Measurements from ENCODE around the gene MRAS.
"Not testable (repeated sequence)": the region's sequence is repeated elsewhere in the genome, so short reads cannot be mapped to it uniquely, and the experiment has no call there.

MRAS gene

GRCh38 chr3:138375447-138375846, 27.1 kb downstream of the MRAS start:
- Histone ChIP-seq H2BK5ac (ENCODE audit: low read depth, low read length, poor library complexity, severe bottlenecking) (no peak overlapping the region), H2BK12ac (ENCODE audit: low read length in 2 of 2) (no peak overlapping the region), H4K8ac (ENCODE audit: low read length) (peak overlapping the region; percentile 64), H3K9ac (ENCODE audit: low read length) (no peak overlapping the region), H3K36me3 (ENCODE audit: control insufficient read depth in 1 of 2, insufficient read depth in 2 of 2, low read depth in 1 of 2, low read length in 2 of 2) (peaks cover 14 to 39% of the 10 kb centered on the region in 2 experiments), H3K14ac (ENCODE audit: low read length in 2 of 2) (no peak overlapping the region), H3K18ac (ENCODE audit: low read depth in 1 of 2, low read length in 2 of 2) (no peak overlapping the region), H4K91ac (ENCODE audit: low read length) (no peak overlapping the region), H3K27ac (ENCODE audit: low read length, poor library complexity, severe bottlenecking) (no peak overlapping the region), H2BK120ac (ENCODE audit: low read depth, low read length) (no peak overlapping the region), H2AFZ (ENCODE audit: low read depth, low read length) (no peak overlapping the region), H3K79me1 (replicated peaks; ENCODE audit: low read length, poor library complexity, severe bottlenecking) (peaks cover 16% of the 10 kb centered on the region), H3K9me3 (ENCODE audit: control insufficient read depth, low read length) (no peaks in the 10 kb centered on the region), H3K23ac (ENCODE audit: low read length in 2 of 2) (no peak overlapping the region), H3K4me1 (ENCODE audit: control insufficient read depth, insufficient read depth, low read depth, low read length) (no peaks in the 10 kb centered on the region), H3K4me3 (ENCODE audit: insufficient read depth in 1 of 2, low read depth in 1 of 2, low read length in 2 of 2) (no peak overlapping the region), H2BK15ac (ENCODE audit: low read depth, poor library complexity, severe bottlenecking) (no peak overlapping the region), H2AK5ac (ENCODE audit: low read length, severe bottlenecking) (no peak overlapping the region), H3K4me2 (ENCODE audit: low read length, poor library complexity, severe bottlenecking) (no peak overlapping the region), H3K27me3 (ENCODE audit: control insufficient read depth in 1 of 2, insufficient read depth in 1 of 2, low read length in 2 of 2) (no peaks in the 10 kb centered on the region), H3K4ac (ENCODE audit: low read depth in 1 of 2, low read length in 2 of 2) (no peak overlapping the region)
- DNase-seq = no peak
- WGBS = 85% methylated on average over 2 of the region's 4 CpGs

- Histone ChIP-seq H3K4me3 (ENCODE audit: insufficient read depth in 1 of 2, low read depth in 1 of 2, low read length in 2 of 2) (no peak overlapping the region), H3K36me3 (ENCODE audit: control insufficient read depth in 1 of 2, insufficient read depth in 2 of 2, low read depth in 1 of 2, low read length in 2 of 2) (peaks cover 14 to 39% of the 10 kb centered on the region in 2 experiments), H3K79me1 (replicated peaks; ENCODE audit: low read length, poor library complexity, severe bottlenecking) (peaks cover 10% of the 10 kb centered on the region), H3K27ac (ENCODE audit: low read length, poor library complexity, severe bottlenecking) (no peak overlapping the region), H2AFZ (ENCODE audit: low read depth, low read length) (no peak overlapping the region), H3K4ac (ENCODE audit: low read depth in 1 of 2, low read length in 2 of 2) (no peak overlapping the region), H4K8ac (ENCODE audit: low read length) (no peak overlapping the region), H2BK15ac (ENCODE audit: low read depth, poor library complexity, severe bottlenecking) (no peak overlapping the region), H4K91ac (ENCODE audit: low read length) (no peak overlapping the region), H3K9ac (ENCODE audit: low read length) (no peak overlapping the region), H2BK120ac (ENCODE audit: low read depth, low read length) (no peak overlapping the region), H3K4me2 (ENCODE audit: low read length, poor library complexity, severe bottlenecking) (no peak overlapping the region), H2AK5ac (ENCODE audit: low read length, severe bottlenecking) (no peak overlapping the region), H3K27me3 (ENCODE audit: control insufficient read depth in 1 of 2, insufficient read depth in 1 of 2, low read length in 2 of 2) (no peaks in the 10 kb centered on the region), H3K23ac (ENCODE audit: low read length in 2 of 2) (no peak overlapping the region), H3K14ac (ENCODE audit: low read length in 2 of 2) (no peak overlapping the region), H3K18ac (ENCODE audit: low read depth in 1 of 2, low read length in 2 of 2) (no peak overlapping the region), H2BK5ac (ENCODE audit: low read depth, low read length, poor library complexity, severe bottlenecking) (no peak overlapping the region), H2BK12ac (ENCODE audit: low read length in 2 of 2) (no peak overlapping the region), H3K9me3 (ENCODE audit: control insufficient read depth, low read length) (no peaks in the 10 kb centered on the region), H3K4me1 (ENCODE audit: control insufficient read depth, insufficient read depth, low read depth, low read length) (peaks cover 3% of the 10 kb centered on the region)
- DNase-seq = no peak
- 80% methylated on average over 1 of the region's 2 CpGs for WGBS
Observed at GRCh38 chr3:138376663-138377062, 28.3 kb downstream of the MRAS start.

GRCh38 chr3:138377212-138377611, 28.8 kb downstream of the MRAS start:
- H2BK5ac ChIP-seq (ENCODE audit: low read depth, low read length, poor library complexity, severe bottlenecking); H2BK12ac ChIP-seq (ENCODE audit: low read length in 2 of 2); H3K9ac ChIP-seq (ENCODE audit: low read length); H3K27me3 ChIP-seq (ENCODE audit: control insufficient read depth in 1 of 2, insufficient read depth in 1 of 2, low read length in 2 of 2); H3K79me1 ChIP-seq (replicated peaks; ENCODE audit: low read length, poor library complexity, severe bottlenecking); H3K4me2 ChIP-seq (ENCODE audit: low read length, poor library complexity, severe bottlenecking); H3K18ac ChIP-seq (ENCODE audit: low read depth in 1 of 2, low read length in 2 of 2); H3K14ac ChIP-seq (ENCODE audit: low read length in 2 of 2); H2BK120ac ChIP-seq (ENCODE audit: low read depth, low read length); H3K23ac ChIP-seq (ENCODE audit: low read length in 2 of 2); H4K91ac ChIP-seq (ENCODE audit: low read length); H3K4me1 ChIP-seq (ENCODE audit: control insufficient read depth, insufficient read depth, low read depth, low read length); DNase-seq; H2BK15ac ChIP-seq (ENCODE audit: low read depth, poor library complexity, severe bottlenecking); H3K27ac ChIP-seq (ENCODE audit: low read length, poor library complexity, severe bottlenecking); H3K4me3 ChIP-seq (ENCODE audit: insufficient read depth in 1 of 2, low read depth in 1 of 2, low read length in 2 of 2); H2AK5ac ChIP-seq (ENCODE audit: low read length, severe bottlenecking); H4K8ac ChIP-seq (ENCODE audit: low read length); H3K9me3 ChIP-seq (ENCODE audit: control insufficient read depth, low read length); H3K4ac ChIP-seq (ENCODE audit: low read depth in 1 of 2, low read length in 2 of 2); H2AFZ ChIP-seq (ENCODE audit: low read depth, low read length): not testable (repeated sequence)
- 94% methylated on average over 11 of the region's 11 CpGs for WGBS
- peaks cover 14 to 39% of the 10 kb centered on the region in 2 experiments for H3K36me3 ChIP-seq (ENCODE audit: control insufficient read depth in 1 of 2, insufficient read depth in 2 of 2, low read depth in 1 of 2, low read length in 2 of 2)

GRCh38 chr3:138377804-138378203, 29.4 kb downstream of the MRAS start:
- Histone ChIP-seq H2AK5ac (ENCODE audit: low read length, severe bottlenecking) (no peak overlapping the region), H3K4me3 (ENCODE audit: insufficient read depth in 1 of 2, low read depth in 1 of 2, low read length in 2 of 2) (no peak overlapping the region), H4K8ac (ENCODE audit: low read length) (no peak overlapping the region), H3K9ac (ENCODE audit: low read length) (no peak overlapping the region), H3K27me3 (ENCODE audit: control insufficient read depth in 1 of 2, insufficient read depth in 1 of 2, low read length in 2 of 2) (no peaks in the 10 kb centered on the region), H2BK5ac (ENCODE audit: low read depth, low read length, poor library complexity, severe bottlenecking) (no peak overlapping the region), H3K9me3 (ENCODE audit: control insufficient read depth, low read length) (no peaks in the 10 kb centered on the region), H2BK12ac (ENCODE audit: low read length in 2 of 2) (no peak overlapping the region), H4K91ac (ENCODE audit: low read length) (no peak overlapping the region), H2BK15ac (ENCODE audit: low read depth, poor library complexity, severe bottlenecking) (no peak overlapping the region), H3K4me2 (ENCODE audit: low read length, poor library complexity, severe bottlenecking) (no peak overlapping the region), H3K4me1 (ENCODE audit: control insufficient read depth, insufficient read depth, low read depth, low read length) (peaks cover 9% of the 10 kb centered on the region), H2AFZ (ENCODE audit: low read depth, low read length) (no peak overlapping the region), H3K36me3 (ENCODE audit: control insufficient read depth in 1 of 2, insufficient read depth in 2 of 2, low read depth in 1 of 2, low read length in 2 of 2) (peaks cover 16 to 39% of the 10 kb centered on the region in 2 experiments), H3K14ac (ENCODE audit: low read length in 2 of 2) (no peak overlapping the region), H3K23ac (ENCODE audit: low read length in 2 of 2) (no peak overlapping the region), H3K27ac (ENCODE audit: low read length, poor library complexity, severe bottlenecking) (no peak overlapping the region), H3K4ac (ENCODE audit: low read depth in 1 of 2, low read length in 2 of 2) (no peak overlapping the region), H3K79me1 (replicated peaks; ENCODE audit: low read length, poor library complexity, severe bottlenecking) (peaks cover 11% of the 10 kb centered on the region), H3K18ac (ENCODE audit: low read depth in 1 of 2, low read length in 2 of 2) (no peak overlapping the region), H2BK120ac (ENCODE audit: low read depth, low read length) (no peak overlapping the region)
- no peak for DNase-seq
- WGBS = 85% methylated on average over 4 of the region's 5 CpGs
